GM23338 (cell line): ENCODE measurements around the gene SEPTIN8. TPM values are rescaled to one million over a fixed set of nuclear protein-coding genes. Genes with fewer than 3 reads are reported as not detected.

Experiments used
- ATAC-seq: fragments of 200-7000 bp; cut with Tn5 transposase; 3 replicates; pipeline ENCODE4 v1.9.1; 2020
- DNase-seq: peaks from one replicate; pipeline ENCODE4 v3.0.0-alpha.2; 2015; ENCODE audit warnings: low spot score
- H2AFZ ChIP-seq: fragments of 200-600 bp; sonication (generic); 2 replicates; pipeline ENCODE4 v1.8.0; 2016; ENCODE audit warnings: antibody characterized with exemption, mild to moderate bottlenecking, moderate library complexity
- H3F3A ChIP-seq: fragments of 200-600 bp; sonication (generic); replicated peaks from 2 replicates; pipeline ENCODE4 v1.8.0; 2017; ENCODE audit warnings: antibody characterized with exemption, mixed run types, low read depth
- H3K27ac ChIP-seq: fragments of 200-600 bp; sonication (generic); 2 replicates; pipeline ENCODE4 v1.6.1; 2016; ENCODE audit warnings: low read depth
- H3K27me3 ChIP-seq: fragments of 200-600 bp; sonication (generic); 2 replicates; pipeline ENCODE4 v1.8.0; 2016; ENCODE audit warnings: mild to moderate bottlenecking, mixed run types, moderate library complexity; ENCODE audit not compliant: insufficient read depth
- H3K36me3 ChIP-seq: fragments of 200-600 bp; sonication (generic); 2 replicates; pipeline ENCODE4 v1.8.0; 2016; ENCODE audit warnings: mild to moderate bottlenecking; ENCODE audit not compliant: insufficient read depth
- H3K4me1 ChIP-seq: fragments of 200-600 bp; sonication (generic); 2 replicates; pipeline ENCODE4 v1.8.0; 2016; ENCODE audit warnings: mild to moderate bottlenecking, moderate library complexity; ENCODE audit not compliant: insufficient read depth
- H3K4me2 ChIP-seq: fragments of 200-600 bp; sonication (generic); 2 replicates; pipeline ENCODE4 v1.7.1; 2017; ENCODE audit warnings: mixed run types
- H3K4me3 ChIP-seq: fragments of 200-600 bp; sonication (generic); 2 replicates; pipeline ENCODE4 v1.6.1; 2016; ENCODE audit warnings: mixed run types
- H3K79me2 ChIP-seq: fragments of 200-600 bp; sonication (generic); replicated peaks from 2 replicates; pipeline ENCODE4 v1.8.0; 2017; ENCODE audit warnings: mild to moderate bottlenecking; ENCODE audit not compliant: insufficient read depth
- H3K9me2 ChIP-seq: fragments of 200-600 bp; sonication (generic); 2 replicates; pipeline ENCODE4 v1.8.0; 2017; ENCODE audit not compliant: insufficient read depth
- H4K20me1 ChIP-seq: fragments of 200-600 bp; sonication (generic); replicated peaks from 2 replicates; pipeline ENCODE4 v1.8.0; 2017; ENCODE audit warnings: mild to moderate bottlenecking; ENCODE audit not compliant: insufficient read depth
- H3K27ac Mint-ChIP-seq: 2 replicates; pipeline ENCODE4 v1.8.0; 2020; ENCODE audit warnings: inconsistent platforms, mild to moderate bottlenecking, moderate library complexity, mixed read lengths
- H3K27me3 Mint-ChIP-seq: 3 replicates; pipeline ENCODE4 v1.8.0; 2022; ENCODE audit warnings: low read depth, mild to moderate bottlenecking, moderate library complexity, mixed read lengths, inconsistent platforms; ENCODE audit not compliant: insufficient read depth, poor library complexity
- H3K36me3 Mint-ChIP-seq: 3 replicates; pipeline ENCODE4 v1.8.0; 2021; ENCODE audit warnings: low read depth, mild to moderate bottlenecking, inconsistent platforms, moderate library complexity, mixed read lengths
- H3K4me1 Mint-ChIP-seq: 3 replicates; pipeline ENCODE4 v1.8.0; 2020; ENCODE audit warnings: mild to moderate bottlenecking, inconsistent platforms, mixed read lengths
- H3K4me3 Mint-ChIP-seq: 3 replicates; pipeline ENCODE4 v1.8.0; 2021; ENCODE audit warnings: moderate library complexity, mild to moderate bottlenecking, inconsistent platforms, mixed read lengths
- H3K9me3 Mint-ChIP-seq: 3 replicates; pipeline ENCODE4 v1.8.0; 2020; ENCODE audit warnings: moderate library complexity, mild to moderate bottlenecking, inconsistent platforms, mixed read lengths
- CREB1 ChIP-seq: fragments of 250-450 bp; sonication (Bioruptor Pico); IDR thresholded peaks from 2 replicates; pipeline ENCODE4 v1.5.0; 2020; ENCODE audit warnings: low read depth, mild to moderate bottlenecking, moderate library complexity
- EZH2 ChIP-seq: fragments of 200-600 bp; sonication (generic); IDR thresholded peaks from one replicate; pipeline ENCODE4 v1.8.0; 2017; ENCODE audit warnings: antibody characterized with exemption, mild to moderate bottlenecking, low read depth; ENCODE audit not compliant: unreplicated experiment
- NANOG ChIP-seq: IDR thresholded peaks from 2 replicates; pipeline ENCODE4 v1.6.1; 2016; ENCODE audit warnings: antibody characterized with exemption, borderline replicate concordance
- POLR2AphosphoS5 ChIP-seq: IDR thresholded peaks from 2 replicates; pipeline ENCODE4 v1.6.1; 2016; ENCODE audit warnings: antibody characterized with exemption, low read depth
- ZNF114 ChIP-seq: fragments of 250-450 bp; sonication (Bioruptor Pico); IDR thresholded peaks from 2 replicates; pipeline ENCODE4 v1.5.0; 2020; ENCODE audit warnings: mild to moderate bottlenecking, moderate library complexity
- polyA plus RNA-seq: library from polyadenylated mRNA; unstranded; fragments of >200 nt; fragmentation: Nextera tagmentation; extraction: Ambion mirVana; gene quantifications from 2 replicates; pipeline ENCODE4 v1.2.1, GENCODE V29; 2016
- total RNA-seq: library from RNA; depleted of rRNA; stranded (reverse); fragments of >200 nt; shearing (Covaris generic); gene quantifications from 2 replicates; pipeline ENCODE4 v1.2.3, GENCODE V29; 2014
- TF ChIP-seq, protein P1 (sequence below): IDR thresholded peaks from 2 replicates; pipeline ENCODE4 v1.6.1; 2016; ENCODE audit warnings: antibody characterized with exemption
- TF ChIP-seq, protein P2 (sequence below): fragments of 250-450 bp; sonication (Bioruptor Pico); IDR thresholded peaks from 2 replicates; pipeline ENCODE4 v1.5.0; 2020; ENCODE audit warnings: mild to moderate bottlenecking, moderate library complexity

The SEPTIN8 gene
- total and polyA plus RNA-seq, 2 experiments from 2014 or later = 8.8 to 45.0 TPM

DNA sequence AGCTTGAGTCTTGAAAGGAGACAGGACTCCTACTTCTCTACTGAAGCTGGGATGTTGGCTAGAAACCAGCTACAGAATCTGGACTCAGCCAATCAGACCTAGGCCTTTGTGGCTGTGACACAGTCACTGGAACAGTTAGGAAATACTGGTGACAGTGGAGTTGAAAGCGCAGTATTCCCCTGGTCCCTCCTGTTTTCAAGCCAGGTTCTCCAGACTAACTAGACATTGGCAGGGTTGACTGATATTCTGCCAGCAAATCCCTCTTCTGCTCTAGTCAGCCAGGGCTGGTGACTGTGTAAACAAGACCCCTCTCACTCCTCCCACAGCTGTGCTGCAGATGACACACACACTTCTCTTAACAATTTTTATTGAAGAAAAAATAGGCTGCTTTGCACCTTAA is 44.8 kb upstream of the SEPTIN8 start (continued):
- TF ChIP-seq, protein P1, sequence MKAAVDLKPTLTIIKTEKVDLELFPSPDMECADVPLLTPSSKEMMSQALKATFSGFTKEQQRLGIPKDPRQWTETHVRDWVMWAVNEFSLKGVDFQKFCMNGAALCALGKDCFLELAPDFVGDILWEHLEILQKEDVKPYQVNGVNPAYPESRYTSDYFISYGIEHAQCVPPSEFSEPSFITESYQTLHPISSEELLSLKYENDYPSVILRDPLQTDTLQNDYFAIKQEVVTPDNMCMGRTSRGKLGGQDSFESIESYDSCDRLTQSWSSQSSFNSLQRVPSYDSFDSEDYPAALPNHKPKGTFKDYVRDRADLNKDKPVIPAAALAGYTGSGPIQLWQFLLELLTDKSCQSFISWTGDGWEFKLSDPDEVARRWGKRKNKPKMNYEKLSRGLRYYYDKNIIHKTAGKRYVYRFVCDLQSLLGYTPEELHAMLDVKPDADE = no peak

DNA sequence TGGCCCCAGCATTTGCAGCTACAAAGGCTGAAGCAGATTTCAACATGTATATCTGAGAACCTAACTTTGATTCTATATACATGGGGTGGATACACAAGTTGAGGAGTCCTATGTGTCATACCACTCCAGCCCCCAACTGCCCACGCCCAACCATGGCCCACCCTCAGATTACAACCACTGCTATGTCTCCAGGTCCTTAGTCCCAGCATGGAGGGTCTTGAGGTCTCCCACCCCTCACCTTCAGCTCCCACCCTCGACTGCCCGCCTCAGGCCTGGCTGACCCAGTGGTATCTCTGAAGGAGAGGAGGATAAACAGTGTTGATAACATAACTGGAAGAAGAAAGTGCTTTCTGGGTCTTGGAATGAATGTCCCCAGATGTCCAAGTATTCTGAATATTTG is 44.3 kb upstream of the SEPTIN8 start:
- Histone ChIP-seq H2AFZ (no peak overlapping the region), H3K4me2 (no peak overlapping the region), H4K20me1 (no peaks in the 10 kb centered on the region; the same call in 1 of the 2 replicates), H3K27me3 (peaks cover 69% of the 10 kb centered on the region), H3K4me1 (peaks cover 16% of the 10 kb centered on the region), H3K36me3 (no peaks in the 10 kb centered on the region), H3K79me2 (no peaks in the 10 kb centered on the region), H3K27ac (no peak overlapping the region), H3K4me3 (no peak overlapping the region), H3K9me2 (no peaks in the 10 kb centered on the region), H3F3A (peaks cover 20% of the 10 kb centered on the region)
- Mint-ChIP-seq H3K36me3 (peaks cover 3% of the 10 kb centered on the region; the same call in 2 of the 3 replicates), H3K4me1 (peaks cover 13% of the 10 kb centered on the region), H3K27me3 (peaks cover 28% of the 10 kb centered on the region), H3K27ac (no peak overlapping the region), H3K9me3 (no peaks in the 10 kb centered on the region), H3K4me3 (no peak overlapping the region)
- DNase-seq (no peak), ATAC-seq (no peak)
- TF ChIP-seq, protein P2, sequence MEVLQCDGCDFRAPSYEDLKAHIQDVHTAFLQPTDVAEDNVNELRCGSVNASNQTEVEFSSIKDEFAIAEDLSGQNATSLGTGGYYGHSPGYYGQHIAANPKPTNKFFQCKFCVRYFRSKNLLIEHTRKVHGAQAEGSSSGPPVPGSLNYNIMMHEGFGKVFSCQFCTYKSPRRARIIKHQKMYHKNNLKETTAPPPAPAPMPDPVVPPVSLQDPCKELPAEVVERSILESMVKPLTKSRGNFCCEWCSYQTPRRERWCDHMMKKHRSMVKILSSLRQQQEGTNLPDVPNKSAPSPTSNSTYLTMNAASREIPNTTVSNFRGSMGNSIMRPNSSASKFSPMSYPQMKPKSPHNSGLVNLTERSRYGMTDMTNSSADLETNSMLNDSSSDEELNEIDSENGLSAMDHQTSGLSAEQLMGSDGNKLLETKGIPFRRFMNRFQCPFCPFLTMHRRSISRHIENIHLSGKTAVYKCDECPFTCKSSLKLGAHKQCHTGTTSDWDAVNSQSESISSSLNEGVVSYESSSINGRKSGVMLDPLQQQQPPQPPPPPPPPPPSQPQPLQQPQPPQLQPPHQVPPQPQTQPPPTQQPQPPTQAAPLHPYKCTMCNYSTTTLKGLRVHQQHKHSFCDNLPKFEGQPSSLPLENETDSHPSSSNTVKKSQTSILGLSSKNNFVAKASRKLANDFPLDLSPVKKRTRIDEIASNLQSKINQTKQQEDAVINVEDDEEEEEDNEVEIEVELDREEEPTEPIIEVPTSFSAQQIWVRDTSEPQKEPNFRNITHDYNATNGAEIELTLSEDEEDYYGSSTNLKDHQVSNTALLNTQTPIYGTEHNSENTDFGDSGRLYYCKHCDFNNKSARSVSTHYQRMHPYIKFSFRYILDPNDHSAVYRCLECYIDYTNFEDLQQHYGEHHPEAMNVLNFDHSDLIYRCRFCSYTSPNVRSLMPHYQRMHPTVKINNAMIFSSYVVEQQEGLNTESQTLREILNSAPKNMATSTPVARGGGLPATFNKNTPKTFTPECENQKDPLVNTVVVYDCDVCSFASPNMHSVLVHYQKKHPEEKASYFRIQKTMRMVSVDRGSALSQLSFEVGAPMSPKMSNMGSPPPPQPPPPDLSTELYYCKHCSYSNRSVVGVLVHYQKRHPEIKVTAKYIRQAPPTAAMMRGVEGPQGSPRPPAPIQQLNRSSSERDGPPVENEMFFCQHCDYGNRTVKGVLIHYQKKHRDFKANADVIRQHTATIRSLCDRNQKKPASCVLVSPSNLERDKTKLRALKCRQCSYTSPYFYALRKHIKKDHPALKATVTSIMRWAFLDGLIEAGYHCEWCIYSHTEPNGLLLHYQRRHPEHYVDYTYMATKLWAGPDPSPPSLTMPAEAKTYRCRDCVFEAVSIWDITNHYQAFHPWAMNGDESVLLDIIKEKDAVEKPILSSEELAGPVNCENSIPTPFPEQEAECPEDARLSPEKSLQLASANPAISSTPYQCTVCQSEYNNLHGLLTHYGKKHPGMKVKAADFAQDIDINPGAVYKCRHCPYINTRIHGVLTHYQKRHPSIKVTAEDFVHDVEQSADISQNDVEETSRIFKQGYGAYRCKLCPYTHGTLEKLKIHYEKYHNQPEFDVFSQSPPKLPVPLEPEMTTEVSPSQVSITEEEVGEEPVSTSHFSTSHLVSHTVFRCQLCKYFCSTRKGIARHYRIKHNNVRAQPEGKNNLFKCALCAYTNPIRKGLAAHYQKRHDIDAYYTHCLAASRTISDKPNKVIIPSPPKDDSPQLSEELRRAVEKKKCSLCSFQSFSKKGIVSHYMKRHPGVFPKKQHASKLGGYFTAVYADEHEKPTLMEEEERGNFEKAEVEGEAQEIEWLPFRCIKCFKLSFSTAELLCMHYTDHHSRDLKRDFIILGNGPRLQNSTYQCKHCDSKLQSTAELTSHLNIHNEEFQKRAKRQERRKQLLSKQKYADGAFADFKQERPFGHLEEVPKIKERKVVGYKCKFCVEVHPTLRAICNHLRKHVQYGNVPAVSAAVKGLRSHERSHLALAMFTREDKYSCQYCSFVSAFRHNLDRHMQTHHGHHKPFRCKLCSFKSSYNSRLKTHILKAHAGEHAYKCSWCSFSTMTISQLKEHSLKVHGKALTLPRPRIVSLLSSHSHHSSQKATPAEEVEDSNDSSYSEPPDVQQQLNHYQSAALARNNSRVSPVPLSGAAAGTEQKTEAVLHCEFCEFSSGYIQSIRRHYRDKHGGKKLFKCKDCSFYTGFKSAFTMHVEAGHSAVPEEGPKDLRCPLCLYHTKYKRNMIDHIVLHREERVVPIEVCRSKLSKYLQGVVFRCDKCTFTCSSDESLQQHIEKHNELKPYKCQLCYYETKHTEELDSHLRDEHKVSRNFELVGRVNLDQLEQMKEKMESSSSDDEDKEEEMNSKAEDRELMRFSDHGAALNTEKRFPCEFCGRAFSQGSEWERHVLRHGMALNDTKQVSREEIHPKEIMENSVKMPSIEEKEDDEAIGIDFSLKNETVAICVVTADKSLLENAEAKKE (CRISPR knock-in tag) = no peak
- TF ChIP-seq ZNF114 (CRISPR knock-in tag) (no peak), CREB1 (CRISPR knock-in tag) (no peak), POLR2AphosphoS5 (no peak), NANOG (no peak), EZH2 (no peak)
- TF ChIP-seq, protein P1 = no peak
